Left ventricle myocardium inferior (tissue), 1 donor: ENCODE measurements around the gene FLVCR1. TPM values are rescaled to one million over a fixed set of nuclear protein-coding genes. Genes with fewer than 3 reads are reported as not detected.

Experiments used
- DNase-seq: peaks from one replicate; pipeline ENCODE4 v3.0.0-alpha.2; 2020
- H3K27ac ChIP-seq: fragments of 200-600 bp; replicated peaks from 2 replicates; pipeline ENCODE4 v1.8.0; 2021
- H3K27me3 ChIP-seq: fragments of 200-600 bp; 2 replicates; pipeline ENCODE4 v1.8.0; 2021; ENCODE audit warnings: low read depth
- H3K36me3 ChIP-seq: fragments of 200-600 bp; 2 replicates; pipeline ENCODE4 v1.8.0; 2021
- H3K4me1 ChIP-seq: fragments of 200-600 bp; 2 replicates; pipeline ENCODE4 v1.8.0; 2021
- H3K4me3 ChIP-seq: fragments of 200-600 bp; 2 replicates; pipeline ENCODE4 v1.8.0; 2021; ENCODE audit warnings: mild to moderate bottlenecking, moderate library complexity
- H3K9me3 ChIP-seq: fragments of 200-600 bp; replicated peaks from 2 replicates; pipeline ENCODE4 v1.8.0; 2021
- intact Hi-C: fragments of 100-400 bp; cut with micrococcal nuclease; formaldehyde crosslinking; loops from one replicate; pipeline ENCODE4 v1.11.0; 2022
- total RNA-seq: library from RNA; stranded (reverse); fragmentation: NEBNext Ultra II Directional; extraction: Animal tissue kit (Norgen Biotek cat#: 25700); gene quantifications from one replicate; pipeline ENCODE4 v1.2.1, GENCODE V29; 2021
- TF ChIP-seq, protein P1 (sequence below): fragments of 200-600 bp; IDR thresholded peaks from 2 replicates; pipeline ENCODE4 v1.8.0; 2021; ENCODE audit warnings: antibody characterized with exemption, mild to moderate bottlenecking, borderline replicate concordance
- donor health status: DM: no; HTN: yes; CAD: no; lungs with severe emphysema.

The FLVCR1 gene
- total RNA-seq, 1 donor from 2014 or later: 2.7 TPM

DNA sequence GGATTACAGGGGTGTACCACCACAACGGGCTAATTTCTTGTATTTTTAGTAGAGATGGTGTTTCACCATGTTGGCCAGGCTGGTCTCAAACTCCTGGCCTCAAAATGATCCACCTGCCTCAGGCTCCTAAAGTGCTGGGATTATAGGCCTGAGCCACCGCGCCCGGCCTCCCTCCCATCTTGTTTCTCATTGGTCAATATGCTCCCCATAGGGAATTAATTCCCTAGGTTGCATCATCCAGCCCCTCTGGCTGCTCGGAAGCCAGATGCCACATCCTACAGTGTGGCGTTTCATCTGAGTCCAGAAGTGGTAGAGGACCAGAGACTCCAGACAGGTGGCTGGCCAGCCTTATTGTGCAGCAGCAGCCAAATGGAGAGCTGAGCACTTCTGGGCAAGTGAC lies 80.8 kb downstream of the FLVCR1 start:
- Histone ChIP-seq H3K27ac (no peak overlapping the region), H3K27me3 (peaks cover 6% of the 10 kb centered on the region), H3K9me3 (peaks cover 39% of the 10 kb centered on the region), H3K4me1 (no peaks in the 10 kb centered on the region), H3K36me3 (no peaks in the 10 kb centered on the region), H3K4me3 (no peak overlapping the region)
- intact Hi-C loops: no loop called here
- TF ChIP-seq, protein P1, sequence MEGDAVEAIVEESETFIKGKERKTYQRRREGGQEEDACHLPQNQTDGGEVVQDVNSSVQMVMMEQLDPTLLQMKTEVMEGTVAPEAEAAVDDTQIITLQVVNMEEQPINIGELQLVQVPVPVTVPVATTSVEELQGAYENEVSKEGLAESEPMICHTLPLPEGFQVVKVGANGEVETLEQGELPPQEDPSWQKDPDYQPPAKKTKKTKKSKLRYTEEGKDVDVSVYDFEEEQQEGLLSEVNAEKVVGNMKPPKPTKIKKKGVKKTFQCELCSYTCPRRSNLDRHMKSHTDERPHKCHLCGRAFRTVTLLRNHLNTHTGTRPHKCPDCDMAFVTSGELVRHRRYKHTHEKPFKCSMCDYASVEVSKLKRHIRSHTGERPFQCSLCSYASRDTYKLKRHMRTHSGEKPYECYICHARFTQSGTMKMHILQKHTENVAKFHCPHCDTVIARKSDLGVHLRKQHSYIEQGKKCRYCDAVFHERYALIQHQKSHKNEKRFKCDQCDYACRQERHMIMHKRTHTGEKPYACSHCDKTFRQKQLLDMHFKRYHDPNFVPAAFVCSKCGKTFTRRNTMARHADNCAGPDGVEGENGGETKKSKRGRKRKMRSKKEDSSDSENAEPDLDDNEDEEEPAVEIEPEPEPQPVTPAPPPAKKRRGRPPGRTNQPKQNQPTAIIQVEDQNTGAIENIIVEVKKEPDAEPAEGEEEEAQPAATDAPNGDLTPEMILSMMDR: no peak
- no peak for DNase-seq

- Histone ChIP-seq H3K4me1 (no peaks in the 10 kb centered on the region), H3K4me3 (no peak overlapping the region), H3K27ac (no peak overlapping the region), H3K27me3 (peaks cover 3% of the 10 kb centered on the region), H3K9me3 (peaks cover 39% of the 10 kb centered on the region), H3K36me3 (no peaks in the 10 kb centered on the region)
- TF ChIP-seq, protein P1: no peak
- DNase-seq: no peak
- intact Hi-C loops: no loop called here
Measured at GRCh38 chr1:212941452-212941851, 83.4 kb downstream of the FLVCR1 start.

GRCh38 chr1:212942679-212943392 lies 84.8 kb downstream of the FLVCR1 start:
- Histone ChIP-seq H3K9me3 (peaks cover 39% of the 10 kb centered on the region), H3K27ac (no peak overlapping the region), H3K27me3 (peaks cover 10% of the 10 kb centered on the region), H3K4me1 (no peaks in the 10 kb centered on the region), H3K36me3 (no peaks in the 10 kb centered on the region), H3K4me3 (no peak overlapping the region)
- no peak for DNase-seq
- TF ChIP-seq, protein P1: no peak
- intact Hi-C loops: no loop called here

GRCh38 chr1:212943393-212943710 lies 85.3 kb downstream of the FLVCR1 start:
- H3K9me3 ChIP-seq: peaks cover 39% of the 10 kb centered on the region
- no peaks in the 10 kb centered on the region for H3K4me1 ChIP-seq
- H3K36me3 ChIP-seq: no peaks in the 10 kb centered on the region
- H3K27ac ChIP-seq: no peak overlapping the region
- H3K4me3 ChIP-seq: no peak overlapping the region
- peaks cover 14% of the 10 kb centered on the region for H3K27me3 ChIP-seq
- no peak for DNase-seq
- TF ChIP-seq, protein P1: no peak
- intact Hi-C loops: no loop called here

- Histone ChIP-seq H3K9me3 (peaks cover 33% of the 10 kb centered on the region), H3K27me3 (peaks cover 25% of the 10 kb centered on the region), H3K4me1 (no peaks in the 10 kb centered on the region), H3K27ac (no peak overlapping the region), H3K4me3 (no peak overlapping the region), H3K36me3 (no peaks in the 10 kb centered on the region)
- intact Hi-C loops: no loop called here
- DNase-seq: no peak
- TF ChIP-seq, protein P1: no peak
Measured at GRCh38 chr1:212944229-212944901, 86.3 kb downstream of the FLVCR1 start.
